Measurements from ENCODE around the gene KATNAL2. TPM values are rescaled to one million over a fixed set of nuclear protein-coding genes. Genes with fewer than 3 reads are reported as not detected.
"Not testable (repeated sequence)": the region's sequence is repeated elsewhere in the genome, so short reads cannot be mapped to it uniquely, and the experiment has no call there.

The KATNAL2 gene
- total RNA-seq, 1 donor from 2014 or later: 39.9 TPM

GRCh38 chr18:47019870-47020269 lies 102.5 kb downstream of the KATNAL2 start:
- DNase-seq (ENCODE audit: low spot score); H3K36me3 Mint-ChIP-seq; H3K27me3 ChIP-seq; H3K4me1 ChIP-seq; H3K9ac ChIP-seq; H4K20me1 ChIP-seq (ENCODE audit: low read depth); H3K4me2 ChIP-seq; H3K27ac Mint-ChIP-seq; H2AFZ ChIP-seq (replicated peaks); H3K9me3 Mint-ChIP-seq; H3K4me1 Mint-ChIP-seq; H3K36me3 ChIP-seq; H3F3A ChIP-seq (ENCODE audit: low read depth); H3K9me3 ChIP-seq (ENCODE audit: low read depth); H3K4me3 Mint-ChIP-seq; H3K27me3 Mint-ChIP-seq (ENCODE audit: insufficient read depth, low read depth); H3K4me3 ChIP-seq; H3K79me2 ChIP-seq (ENCODE audit: low read depth); H3K27ac ChIP-seq: not testable (repeated sequence)

GRCh38 chr18:47020757-47021156 lies 103.4 kb downstream of the KATNAL2 start:
- not testable (repeated sequence) for H3F3A ChIP-seq (ENCODE audit: low read depth); H3K4me3 Mint-ChIP-seq; H3K4me3 ChIP-seq; H4K20me1 ChIP-seq (ENCODE audit: low read depth); DNase-seq (ENCODE audit: low spot score); H3K9me3 Mint-ChIP-seq; H3K27ac ChIP-seq; H2AFZ ChIP-seq (replicated peaks); H3K36me3 Mint-ChIP-seq; H3K27me3 ChIP-seq; H3K4me2 ChIP-seq; H3K27me3 Mint-ChIP-seq (ENCODE audit: insufficient read depth, low read depth); H3K4me1 Mint-ChIP-seq; H3K36me3 ChIP-seq; H3K79me2 ChIP-seq (ENCODE audit: low read depth); H3K4me1 ChIP-seq; H3K27ac Mint-ChIP-seq; H3K9ac ChIP-seq; H3K9me3 ChIP-seq (ENCODE audit: low read depth)

- H3K27me3 Mint-ChIP-seq (ENCODE audit: insufficient read depth, low read depth); H3K9me3 Mint-ChIP-seq; H3K4me3 ChIP-seq; DNase-seq (ENCODE audit: low spot score); H3K4me3 Mint-ChIP-seq; H3K79me2 ChIP-seq (ENCODE audit: low read depth); H3K36me3 Mint-ChIP-seq; H3K27ac Mint-ChIP-seq; H3K4me1 ChIP-seq; H3K4me1 Mint-ChIP-seq; H2AFZ ChIP-seq (replicated peaks); H4K20me1 ChIP-seq (ENCODE audit: low read depth); H3K27ac ChIP-seq; H3K27me3 ChIP-seq; H3K4me2 ChIP-seq; H3F3A ChIP-seq (ENCODE audit: low read depth); H3K9me3 ChIP-seq (ENCODE audit: low read depth); H3K36me3 ChIP-seq; H3K9ac ChIP-seq: not testable (repeated sequence)
These were observed 105.4 kb downstream of the KATNAL2 start for GRCh38 chr18:47022821-47023220.

GRCh38 chr18:47023769-47024465 lies 106.5 kb downstream of the KATNAL2 start:
- H3K4me1 ChIP-seq; H3K4me3 ChIP-seq; H3K9me3 Mint-ChIP-seq; H3K9me3 ChIP-seq (ENCODE audit: low read depth); H3K4me3 Mint-ChIP-seq; H2AFZ ChIP-seq (replicated peaks); H3K27ac Mint-ChIP-seq; H4K20me1 ChIP-seq (ENCODE audit: low read depth); DNase-seq (ENCODE audit: low spot score); H3K27me3 ChIP-seq; H3K4me2 ChIP-seq; H3K27me3 Mint-ChIP-seq (ENCODE audit: insufficient read depth, low read depth); H3F3A ChIP-seq (ENCODE audit: low read depth); H3K36me3 ChIP-seq; H3K79me2 ChIP-seq (ENCODE audit: low read depth); H3K4me1 Mint-ChIP-seq; H3K27ac ChIP-seq; H3K36me3 Mint-ChIP-seq; H3K9ac ChIP-seq: not testable (repeated sequence)

- H3K4me2 ChIP-seq; H2AFZ ChIP-seq (replicated peaks); H3K36me3 ChIP-seq; H3K9me3 ChIP-seq (ENCODE audit: low read depth); H3K27me3 ChIP-seq; H3K79me2 ChIP-seq (ENCODE audit: low read depth); H3K4me3 Mint-ChIP-seq; H3K4me1 Mint-ChIP-seq; H3K27ac Mint-ChIP-seq; H3K27me3 Mint-ChIP-seq (ENCODE audit: insufficient read depth, low read depth); H3K4me3 ChIP-seq; H3K36me3 Mint-ChIP-seq; H3K9me3 Mint-ChIP-seq; DNase-seq (ENCODE audit: low spot score); H4K20me1 ChIP-seq (ENCODE audit: low read depth); H3F3A ChIP-seq (ENCODE audit: low read depth); H3K9ac ChIP-seq; H3K4me1 ChIP-seq; H3K27ac ChIP-seq: not testable (repeated sequence)
These were observed 108.3 kb downstream of the KATNAL2 start for GRCh38 chr18:47025557-47026174.

- not testable (repeated sequence) for H3K36me3 Mint-ChIP-seq; DNase-seq (ENCODE audit: low spot score); H3K27ac Mint-ChIP-seq; H3F3A ChIP-seq (ENCODE audit: low read depth); H3K4me1 Mint-ChIP-seq; H2AFZ ChIP-seq (replicated peaks); H4K20me1 ChIP-seq (ENCODE audit: low read depth); H3K4me2 ChIP-seq; H3K9me3 ChIP-seq (ENCODE audit: low read depth); H3K4me3 ChIP-seq; H3K9ac ChIP-seq; H3K27me3 Mint-ChIP-seq (ENCODE audit: insufficient read depth, low read depth); H3K4me3 Mint-ChIP-seq; H3K36me3 ChIP-seq; H3K4me1 ChIP-seq; H3K27ac ChIP-seq; H3K9me3 Mint-ChIP-seq; H3K27me3 ChIP-seq; H3K79me2 ChIP-seq (ENCODE audit: low read depth)
These were observed 111.3 kb downstream of the KATNAL2 start for GRCh38 chr18:47028738-47029137.

- not testable (repeated sequence) for DNase-seq (ENCODE audit: low spot score); H3K4me3 ChIP-seq; H3F3A ChIP-seq (ENCODE audit: low read depth); H3K27ac ChIP-seq; H3K4me1 ChIP-seq; H3K4me3 Mint-ChIP-seq; H2AFZ ChIP-seq (replicated peaks); H3K27me3 Mint-ChIP-seq (ENCODE audit: insufficient read depth, low read depth); H3K4me2 ChIP-seq; H3K36me3 Mint-ChIP-seq; H3K4me1 Mint-ChIP-seq; H3K36me3 ChIP-seq; H3K27ac Mint-ChIP-seq; H3K9ac ChIP-seq; H3K79me2 ChIP-seq (ENCODE audit: low read depth); H4K20me1 ChIP-seq (ENCODE audit: low read depth); H3K27me3 ChIP-seq; H3K9me3 ChIP-seq (ENCODE audit: low read depth); H3K9me3 Mint-ChIP-seq
These were observed 112.4 kb downstream of the KATNAL2 start for GRCh38 chr18:47029684-47030353.

GRCh38 chr18:47030887-47031286 lies 113.5 kb downstream of the KATNAL2 start:
- H3K36me3 ChIP-seq; H3F3A ChIP-seq (ENCODE audit: low read depth); H3K27me3 Mint-ChIP-seq (ENCODE audit: insufficient read depth, low read depth); H3K4me1 Mint-ChIP-seq; H3K9me3 ChIP-seq (ENCODE audit: low read depth); H3K4me3 Mint-ChIP-seq; H4K20me1 ChIP-seq (ENCODE audit: low read depth); H3K9me3 Mint-ChIP-seq; H3K4me2 ChIP-seq; H3K4me1 ChIP-seq; H2AFZ ChIP-seq (replicated peaks); H3K27ac Mint-ChIP-seq; H3K4me3 ChIP-seq; H3K9ac ChIP-seq; H3K27me3 ChIP-seq; H3K27ac ChIP-seq; H3K36me3 Mint-ChIP-seq; H3K79me2 ChIP-seq (ENCODE audit: low read depth); DNase-seq (ENCODE audit: low spot score): not testable (repeated sequence)

Measured in neural progenitor cell (in vitro differentiated cells).